Measurements from ENCODE around the gene FAM221A. TPM values are rescaled to one million over a fixed set of nuclear protein-coding genes. Genes with fewer than 3 reads are reported as not detected.
"Not testable (repeated sequence)": the region's sequence is repeated elsewhere in the genome, so short reads cannot be mapped to it uniquely, and the experiment has no call there.

Gene FAM221A, protein sequence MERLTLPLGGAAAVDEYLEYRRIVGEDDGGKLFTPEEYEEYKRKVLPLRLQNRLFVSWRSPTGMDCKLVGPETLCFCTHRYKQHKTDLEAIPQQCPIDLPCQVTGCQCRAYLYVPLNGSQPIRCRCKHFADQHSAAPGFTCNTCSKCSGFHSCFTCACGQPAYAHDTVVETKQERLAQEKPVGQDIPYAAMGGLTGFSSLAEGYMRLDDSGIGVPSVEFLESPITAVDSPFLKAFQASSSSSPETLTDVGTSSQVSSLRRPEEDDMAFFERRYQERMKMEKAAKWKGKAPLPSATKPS
- total RNA-seq, result 1 to 10 TPM; 6.5 to 7.1 TPM

DNA sequence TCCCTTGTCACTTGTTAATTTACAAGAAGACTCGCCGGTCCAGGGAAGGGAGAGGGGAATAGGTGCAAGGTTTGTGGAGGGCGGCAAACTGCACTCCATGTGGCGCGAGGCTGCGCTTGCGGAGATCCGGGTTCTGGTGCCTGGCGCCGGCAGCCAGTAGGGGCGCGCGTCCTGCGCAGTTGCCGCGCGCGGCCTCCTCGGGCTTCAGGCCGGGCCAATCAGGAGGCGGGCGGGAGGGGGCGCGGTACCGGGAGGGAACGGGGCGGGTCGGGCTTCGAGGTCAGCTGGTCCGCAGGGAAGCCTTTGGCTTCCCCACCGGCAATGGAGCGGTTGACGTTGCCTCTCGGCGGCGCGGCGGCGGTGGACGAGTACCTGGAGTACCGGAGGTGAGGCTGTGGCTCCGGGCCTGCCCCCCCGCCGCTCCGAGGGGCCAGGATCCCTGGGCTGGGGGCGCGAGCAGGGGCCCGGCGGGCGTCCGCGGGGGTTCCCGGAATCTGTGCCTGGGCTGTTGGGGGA is at the start of gene FAM221A:
Gene FAM221A (plus strand): TSS at position 302 of the 516 bp plus-strand sequence. CDS start 20 bp downstream, at position 322.
- ChIA-PET POLR2A (no interaction called here), CTCF (interaction anchor here (0.5 to 1.0 kb wide), 2 partner anchors 9 to 407 kb away, joined by 3 read pairs; no protein-coding TSS in a partner anchor)

DNA sequence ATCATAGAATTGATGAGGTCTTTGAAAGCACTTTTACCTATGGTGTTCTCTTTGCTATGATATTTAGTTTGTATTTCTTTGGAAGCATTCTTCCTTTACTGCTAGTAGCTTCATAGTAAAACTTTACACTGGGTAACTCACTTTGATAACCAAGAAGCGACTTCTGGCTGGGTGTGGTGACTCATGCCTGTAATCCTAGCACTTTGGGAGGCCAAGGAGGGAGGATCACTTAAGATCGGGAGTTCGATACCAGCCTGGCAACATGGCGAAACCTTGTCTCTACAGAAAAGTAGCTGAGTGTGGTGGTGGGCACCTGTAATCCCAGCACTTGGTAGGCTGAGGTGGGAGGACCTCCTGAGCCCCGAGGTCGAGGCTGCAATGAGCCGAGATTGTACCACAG is 46.6 kb upstream of the FAM221A start:
- ChIA-PET POLR2A (no interaction called here), CTCF (no interaction called here)

DNA sequence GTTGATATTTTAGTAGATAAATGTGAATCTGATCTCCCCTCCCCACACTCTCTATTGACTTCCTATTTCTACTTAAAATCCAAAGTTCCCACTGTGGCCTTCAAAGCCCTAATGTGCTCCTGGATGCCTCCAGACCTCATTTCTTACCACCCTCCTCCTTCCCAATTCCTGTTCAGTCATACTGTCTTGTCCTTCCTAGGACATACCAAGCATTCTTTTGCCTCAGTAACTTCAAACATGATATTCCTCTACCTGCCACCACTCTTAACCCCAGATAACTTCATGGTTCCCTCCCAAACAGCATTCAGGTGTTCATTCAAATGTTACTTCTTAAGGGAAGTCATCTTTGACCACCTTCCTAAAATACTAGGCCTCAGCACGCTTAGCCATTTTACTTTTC is 34.2 kb upstream of the FAM221A start:
- ChIA-PET CTCF (no interaction called here), POLR2A (no interaction called here)

DNA sequence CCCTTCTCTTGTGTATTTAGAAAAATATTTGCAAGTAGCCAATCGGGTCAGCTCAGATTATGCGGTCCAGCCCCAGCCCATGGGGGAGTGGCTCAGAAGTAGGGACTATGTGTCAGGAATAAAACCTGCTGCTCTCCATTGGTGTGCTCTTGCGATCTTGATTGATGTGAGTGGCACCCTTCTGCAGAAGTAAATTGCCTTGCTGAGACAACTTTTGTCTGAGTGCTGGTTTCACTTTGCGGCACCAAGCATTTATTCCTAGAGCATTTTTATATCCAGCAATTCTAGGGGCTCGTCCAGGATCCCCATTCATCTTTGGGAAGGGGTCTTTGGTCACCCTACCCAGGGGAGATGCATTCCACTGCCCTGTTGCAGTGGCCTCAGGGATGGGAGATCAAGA is 26.1 kb upstream of the FAM221A start:
- ChIA-PET CTCF (no interaction called here), POLR2A (no interaction called here)

DNA sequence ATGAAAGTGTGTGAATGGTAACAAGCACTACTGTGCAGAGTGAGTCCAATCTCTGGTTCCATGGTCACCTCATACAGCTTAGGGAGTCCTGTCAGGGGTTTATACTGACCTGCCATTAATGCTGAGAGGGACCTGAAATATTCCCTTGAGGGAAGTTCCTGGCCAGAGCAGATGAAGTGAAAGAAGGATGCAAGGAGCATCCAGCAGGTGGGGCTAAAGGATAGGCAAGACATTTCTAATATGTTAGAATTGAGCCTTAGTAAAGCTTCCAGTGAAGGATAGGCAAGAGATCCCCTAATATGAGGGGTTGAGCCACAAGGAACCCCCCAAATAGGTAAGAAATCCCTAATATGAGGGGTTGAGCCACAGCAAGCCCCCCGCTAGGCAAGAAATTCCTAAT is 25.5 kb upstream of the FAM221A start:
- POLR2A ChIA-PET, result no interaction called here
- CTCF ChIA-PET, result no interaction called here

DNA sequence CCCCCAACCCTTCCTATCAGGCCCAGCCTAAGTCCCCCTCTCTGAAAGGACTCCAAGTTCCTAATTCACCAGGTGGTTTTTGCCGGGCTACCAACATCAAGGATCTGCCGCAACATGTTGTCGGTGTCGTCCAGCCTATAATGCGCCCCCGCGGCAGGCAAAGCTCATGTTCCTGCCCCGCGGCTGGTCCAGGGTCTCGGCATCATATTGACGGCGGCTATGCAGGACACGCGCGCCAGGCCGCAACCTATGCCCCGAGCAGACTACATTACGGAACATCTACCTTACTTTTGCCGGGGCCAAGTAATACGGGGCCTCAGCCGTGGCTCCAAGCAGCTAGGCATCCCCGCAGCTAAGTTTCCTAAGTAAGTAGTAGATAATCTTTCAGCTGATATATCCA is 24.6 kb upstream of the FAM221A start:
- ChIA-PET CTCF (no interaction called here), POLR2A (no interaction called here)

DNA sequence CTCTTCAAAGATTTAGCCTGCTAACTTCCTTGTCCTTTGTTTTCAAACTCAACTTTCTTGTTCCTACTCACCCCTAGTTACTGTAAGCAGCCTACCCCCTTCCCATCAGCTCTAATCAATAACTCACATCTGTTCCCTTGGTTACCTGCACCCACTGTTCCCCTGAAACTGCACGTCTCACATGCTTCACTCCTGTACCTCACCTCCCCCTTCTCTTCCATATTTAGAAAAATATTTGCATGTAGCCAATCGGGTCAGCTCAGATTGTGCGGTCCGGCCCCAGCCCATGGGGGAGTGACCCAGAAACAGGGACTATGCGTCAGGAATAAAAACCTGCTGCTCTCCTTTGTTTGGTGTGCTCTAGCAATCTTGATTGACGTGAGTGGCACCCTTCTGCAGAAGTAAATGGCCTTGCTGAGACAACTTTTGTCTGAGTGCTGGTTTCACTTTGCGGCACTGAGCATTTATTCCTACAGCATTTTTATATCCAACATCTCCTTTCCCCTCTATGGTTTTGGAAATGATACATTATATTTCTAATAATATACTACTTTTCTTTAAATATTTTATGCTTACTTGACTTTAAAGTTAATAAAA is 21.1 kb upstream of the FAM221A start:
- ChIA-PET CTCF (no interaction called here), POLR2A (no interaction called here)

DNA sequence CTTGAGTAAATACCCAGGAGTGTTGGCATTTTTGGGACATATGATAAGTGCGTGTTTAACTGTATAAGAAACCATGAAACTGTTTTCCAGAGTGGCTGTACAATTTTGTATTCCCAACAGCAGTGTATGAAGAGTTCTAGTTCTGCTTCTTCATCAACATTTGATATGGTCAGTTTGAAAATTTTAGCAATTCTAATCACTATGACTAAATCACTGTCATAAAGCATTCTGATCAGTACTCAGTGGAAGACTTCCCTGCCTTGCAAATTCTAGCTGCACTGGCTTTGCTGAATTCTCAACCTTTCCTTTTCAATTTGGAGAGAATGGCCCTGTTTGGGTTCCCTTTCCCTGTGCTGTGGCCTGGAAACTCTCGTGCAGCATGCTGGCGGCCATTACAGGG is 18.6 kb upstream of the FAM221A start:
- ChIA-PET POLR2A (no interaction called here), CTCF (no interaction called here)

DNA sequence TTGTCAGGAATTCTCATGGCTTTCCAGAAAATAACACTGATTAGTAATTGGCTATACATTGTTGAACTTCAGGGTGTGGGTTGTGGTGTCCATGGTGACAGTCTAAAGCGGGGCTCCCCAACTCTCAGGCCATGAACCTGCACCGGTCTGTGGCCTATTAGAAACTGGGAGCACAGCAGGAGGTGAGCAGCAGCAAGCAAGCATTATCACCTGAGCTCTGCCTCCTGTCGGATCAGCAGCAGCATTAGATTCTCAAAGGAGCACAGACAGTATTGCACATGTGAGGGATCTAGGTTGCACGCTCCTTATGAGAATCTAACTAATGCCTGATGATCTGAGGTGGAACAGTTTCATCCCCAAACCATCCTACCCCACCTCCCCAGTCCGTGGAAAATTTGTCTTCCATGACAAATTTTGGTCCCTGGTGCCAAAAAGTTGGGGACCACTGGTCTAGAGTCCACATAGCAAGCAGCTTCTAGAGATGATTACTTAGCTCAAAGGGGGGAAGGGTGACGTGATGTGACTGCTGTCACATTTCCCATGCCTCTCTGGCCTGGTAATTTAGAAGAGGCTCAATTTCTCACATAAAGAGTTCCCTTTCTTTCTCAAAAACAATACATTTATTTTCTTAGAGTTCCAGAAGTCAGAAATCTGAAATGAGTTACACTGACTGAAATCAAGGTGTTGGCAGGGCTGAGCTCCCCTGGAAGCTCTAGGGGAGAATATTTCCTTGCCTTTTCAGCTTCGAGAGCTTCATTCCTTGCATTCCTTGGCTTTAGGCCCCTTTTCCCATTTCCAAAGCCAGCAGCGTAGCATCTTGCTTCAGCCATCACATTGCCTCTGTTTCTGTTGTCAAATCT is 17.6 kb upstream of the FAM221A start:
- ChIA-PET CTCF (no interaction called here), POLR2A (no interaction called here)

DNA sequence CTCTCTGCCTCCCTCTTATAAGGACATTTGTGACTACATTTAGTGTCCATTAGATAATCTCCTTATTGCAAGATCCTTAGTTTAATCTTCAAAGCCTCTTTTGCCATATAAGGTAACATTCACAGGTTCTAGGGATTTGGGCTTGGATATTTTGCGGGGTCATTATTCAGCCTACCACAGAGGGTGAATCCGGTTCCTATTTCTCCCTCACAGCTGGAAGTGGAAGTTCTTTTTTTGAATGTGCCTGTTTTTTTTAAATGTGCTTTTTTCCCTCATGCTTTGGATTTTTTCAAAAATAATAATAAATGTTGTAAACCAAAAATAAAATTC is 17.1 kb upstream of the FAM221A start:
- ChIA-PET POLR2A (no interaction called here), CTCF (no interaction called here)

DNA sequence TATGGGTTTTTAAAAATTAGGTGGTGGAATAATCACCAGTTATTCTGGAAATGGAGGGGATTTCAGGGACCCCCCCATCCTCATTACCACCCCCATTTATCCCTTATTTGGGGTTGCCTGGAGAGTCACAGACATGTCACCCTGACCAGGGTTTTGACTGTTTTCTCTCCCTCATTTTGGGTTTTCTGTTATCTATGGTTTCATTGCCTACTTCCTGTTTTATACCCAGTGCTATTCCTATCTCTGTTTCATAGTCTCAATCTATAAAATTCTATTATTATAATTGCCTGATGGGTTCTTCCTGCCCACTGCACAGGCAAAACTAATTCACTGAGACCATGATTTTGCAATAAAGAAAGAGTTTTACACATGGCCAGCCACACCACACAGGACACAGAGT is 15.9 kb upstream of the FAM221A start:
- ChIA-PET POLR2A (no interaction called here), CTCF (no interaction called here)

DNA sequence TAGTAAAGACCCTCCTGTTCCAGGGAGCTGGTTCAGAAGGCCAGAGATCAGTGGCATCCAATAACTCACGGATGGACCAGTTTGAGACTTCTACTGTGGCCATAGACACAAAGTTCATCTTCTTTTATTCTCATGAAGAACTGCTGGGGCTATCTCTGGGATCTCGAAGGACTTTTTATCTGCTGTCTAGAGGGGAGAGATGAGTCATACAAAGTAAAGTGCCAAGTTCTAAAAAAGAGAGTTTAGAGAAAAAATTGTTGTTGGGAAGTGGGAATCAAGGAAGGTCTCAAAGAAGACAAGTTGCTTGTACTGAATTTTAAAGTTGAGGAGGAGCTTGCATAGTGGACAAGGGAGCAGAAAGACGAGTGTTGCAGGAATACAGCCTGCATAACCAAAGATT is 8.0 kb upstream of the FAM221A start:
- POLR2A ChIA-PET, result no interaction called here
- CTCF ChIA-PET, result no interaction called here

DNA sequence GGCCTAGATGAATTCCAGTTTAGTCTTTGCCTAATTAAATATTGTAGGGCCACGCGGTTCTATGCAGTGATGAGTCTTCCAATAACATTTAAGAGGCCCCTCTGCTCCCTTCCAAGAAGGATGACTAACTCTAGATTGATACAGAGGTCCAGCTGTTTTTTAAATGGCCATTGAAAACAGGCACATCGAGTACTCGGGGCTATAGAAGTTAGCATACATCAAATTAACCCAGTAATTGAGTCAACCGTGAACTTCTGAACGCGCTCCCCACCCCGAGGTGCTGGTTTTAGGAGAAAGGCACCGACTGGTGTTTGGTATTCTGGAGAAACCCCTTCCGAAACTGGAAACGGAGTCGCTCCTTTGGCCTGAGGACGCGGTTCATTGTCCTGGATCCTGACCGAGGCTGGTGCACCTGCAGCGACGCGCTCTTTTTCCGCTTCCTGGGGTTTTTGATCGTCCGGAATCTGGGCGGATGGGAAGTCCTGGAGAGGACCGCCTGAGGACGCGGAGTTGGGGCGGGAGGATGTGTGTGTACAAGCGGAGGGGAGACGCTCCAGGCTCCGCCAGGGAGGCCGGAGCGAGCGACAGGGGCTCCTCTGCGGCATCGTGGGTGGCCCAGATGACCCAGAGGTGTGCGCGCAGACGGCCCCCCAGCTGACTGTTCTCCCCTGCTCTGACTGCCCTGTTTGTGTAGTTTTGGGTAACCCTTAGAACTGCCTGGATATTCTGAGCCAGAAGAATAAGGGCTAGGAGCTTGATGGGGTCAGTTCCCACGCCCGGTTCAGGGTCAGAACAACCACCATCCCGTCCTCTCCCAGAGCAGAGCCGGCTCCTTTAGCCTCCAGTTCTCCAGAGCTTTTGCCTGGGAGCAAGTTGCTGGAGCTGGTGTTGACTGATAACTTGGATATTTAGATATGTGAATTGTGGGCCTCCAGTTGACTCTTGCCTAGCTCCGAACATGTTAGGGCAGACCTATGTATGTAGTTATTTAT is 711 bp downstream of the FAM221A start:
- CTCF ChIA-PET, result interaction anchor here (0.5 to 1.0 kb wide), 2 partner anchors 8 to 407 kb away, joined by 3 read pairs; no protein-coding TSS in a partner anchor
- POLR2A ChIA-PET, result no interaction called here

DNA sequence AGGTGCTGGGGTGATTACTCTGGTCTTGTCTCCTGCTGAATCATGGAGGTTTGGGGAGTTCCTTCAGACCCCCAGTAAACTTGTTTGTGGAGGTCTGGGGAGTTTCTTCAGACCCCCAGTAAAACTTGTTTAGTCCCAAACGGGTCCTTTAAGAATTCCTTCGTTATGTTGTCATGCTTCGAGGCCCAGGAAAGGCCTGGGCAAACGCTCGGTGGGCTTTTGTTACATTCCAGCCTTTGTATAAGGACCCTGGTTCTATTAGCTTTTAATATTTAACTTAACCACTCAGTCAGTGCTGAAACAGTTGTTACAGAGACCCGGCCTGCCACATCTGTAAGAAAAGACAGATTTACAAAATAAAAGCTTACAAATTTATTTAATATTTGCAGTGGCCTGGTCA is 4.0 kb downstream of the FAM221A start:
- CTCF ChIA-PET, POLR2A ChIA-PET: not testable (repeated sequence)

DNA sequence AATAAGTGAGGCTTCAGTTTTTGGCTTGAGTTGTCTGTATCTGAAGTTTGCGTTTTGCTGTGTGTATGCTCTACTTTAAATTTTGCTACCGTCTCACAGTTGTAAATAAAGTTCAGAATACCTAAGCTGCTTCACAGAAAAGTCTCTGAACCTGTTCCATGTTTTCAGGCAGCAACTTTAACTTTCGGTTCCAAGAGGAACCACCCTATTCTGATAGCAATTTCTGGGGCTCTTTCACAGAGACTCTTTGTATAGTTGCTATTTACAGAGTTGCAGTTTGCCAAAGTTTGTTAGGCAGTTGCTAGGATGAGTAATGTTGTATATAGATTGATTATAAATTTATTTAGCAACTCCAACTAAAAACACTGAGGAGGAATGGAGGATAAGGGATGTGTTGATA is 5.7 kb downstream of the FAM221A start:
- ChIA-PET CTCF (interaction anchor here (1.1 kb wide), 1 partner anchor 11 kb away, joined by 4 read pairs; no protein-coding TSS in a partner anchor), POLR2A (no interaction called here)

DNA sequence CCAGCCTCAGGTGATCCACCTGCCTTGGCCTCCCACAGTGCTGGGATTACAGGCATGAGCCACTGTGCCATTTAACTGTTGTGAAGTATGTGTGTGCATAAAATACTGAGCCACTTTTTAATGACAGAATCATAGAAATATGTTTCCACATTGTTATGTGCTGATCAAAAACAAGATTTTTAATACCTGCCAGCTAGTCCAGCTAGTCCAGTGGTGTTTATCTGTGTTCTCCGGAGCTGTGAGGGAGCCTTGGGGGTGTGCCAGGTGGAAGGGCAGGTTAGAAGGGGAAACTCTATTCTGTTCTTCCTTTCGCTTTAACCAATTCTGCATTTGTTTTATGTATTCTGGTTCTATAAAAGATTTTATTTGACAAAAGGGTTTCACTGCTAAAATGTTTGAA is 7.0 kb downstream of the FAM221A start:
- POLR2A ChIA-PET, result interaction anchor here (0.7 kb wide), 1 partner anchor 1425 kb away, joined by 8 read pairs; no protein-coding TSS in a partner anchor

DNA sequence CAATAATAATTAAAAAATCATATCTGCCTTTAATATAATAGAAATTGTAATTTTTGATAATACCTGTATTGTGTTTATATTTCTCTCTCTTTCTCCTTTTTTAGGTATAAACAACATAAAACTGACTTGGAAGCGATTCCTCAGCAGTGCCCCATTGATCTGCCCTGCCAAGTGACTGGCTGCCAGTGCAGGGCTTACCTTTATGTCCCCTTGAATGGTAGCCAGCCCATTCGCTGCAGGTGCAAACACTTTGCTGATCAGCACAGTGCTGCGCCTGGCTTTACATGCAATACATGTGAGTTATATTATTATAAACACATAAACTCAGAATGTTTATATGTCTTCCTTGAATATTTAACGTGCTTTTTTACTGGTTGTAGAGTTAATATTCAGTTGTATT is 9.2 kb downstream of the FAM221A start:
- CTCF ChIA-PET, result interaction anchor here (0.7 kb wide), 1 partner anchor 9 kb away, joined by 3 read pairs; the partner anchor contains the start of gene FAM221A

More for the DNA sequence above, 7.0 kb downstream of the FAM221A start:
- CTCF ChIA-PET, result interaction anchor here (1.1 to 1.6 kb wide), 2 partner anchors 10 kb away, joined by 4 to 10 read pairs; no protein-coding TSS in a partner anchor

DNA sequence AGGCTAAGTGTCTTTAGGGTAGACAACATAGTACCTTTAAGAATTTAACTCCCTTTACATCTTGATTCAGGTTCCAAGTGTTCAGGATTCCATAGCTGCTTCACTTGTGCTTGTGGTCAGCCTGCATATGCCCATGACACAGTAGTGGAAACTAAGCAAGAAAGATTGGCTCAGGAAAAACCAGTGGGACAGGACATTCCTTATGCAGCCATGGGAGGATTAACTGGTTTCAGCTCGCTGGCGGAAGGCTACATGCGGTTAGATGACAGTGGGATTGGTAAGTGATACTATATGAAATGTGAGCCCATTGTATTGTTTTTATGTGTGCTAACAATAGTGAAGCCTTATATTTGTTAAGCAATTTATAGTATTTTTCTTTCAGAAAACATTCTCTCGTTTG is 11.3 kb downstream of the FAM221A start:
- CTCF ChIA-PET, result no interaction called here
- POLR2A ChIA-PET, result no interaction called here

More for the DNA sequence above, 9.2 kb downstream of the FAM221A start:
- POLR2A ChIA-PET, result no interaction called here

DNA sequence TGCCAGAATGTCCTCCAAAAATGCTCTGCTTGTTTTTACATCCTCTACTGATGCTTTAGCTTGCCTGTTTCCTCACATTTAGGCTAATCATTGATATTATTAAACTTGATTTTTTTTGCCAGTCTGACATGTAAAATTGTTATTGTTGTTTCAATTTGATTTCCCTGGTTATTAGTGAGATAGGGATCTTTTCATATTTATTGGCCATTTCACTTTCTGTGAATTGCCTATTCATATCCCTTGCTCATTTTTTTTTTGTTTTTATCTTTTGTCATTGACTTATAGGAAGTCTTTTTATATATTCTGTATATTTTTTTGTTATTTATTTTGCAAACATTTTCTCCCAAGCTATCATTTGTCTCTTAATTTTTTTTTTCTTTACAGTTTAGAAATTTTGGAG is 13.2 kb downstream of the FAM221A start:
- ChIA-PET CTCF (no interaction called here), POLR2A (no interaction called here)

Measured in activated CD8-positive, alpha-beta memory T cell treated with anti-CD3 and anti-CD28 coated beads for 36 hours (primary cell).